Cardiac fibroblast (primary cell): ENCODE measurements around the gene NEAT1.

ENCODE experiments used
- DNase-seq, 2 donors: peaks; one replicate each; pipeline versions ENCODE4 v3.0.0 to v3.0.0-alpha.2; 2010; ENCODE audit warnings: low read depth in 2 of 2
- H3K4me3 ChIP-seq, 2 donors: replicated peaks in 1 of 2; 1 replicate in 1 of 2; 2 replicates in 1 of 2; pipeline ENCODE4 v1.5.1; 2011; ENCODE audit warnings: low read depth in 2 of 2, low read length in 2 of 2, mild to moderate bottlenecking in 2 of 2, moderate library complexity in 1 of 2
- CTCF ChIP-seq: IDR thresholded peaks from one replicate; pipeline ENCODE4 v1.5.1; 2011; ENCODE audit warnings: low read depth, mild to moderate bottlenecking, low read length, inconsistent platforms

Gene NEAT1

GRCh38 chr11:65422633-65423515 lies at the start of gene NEAT1:
Gene NEAT1 (plus strand): TSS chr11:65422798.
- peak; percentile 96 to 98 for DNase-seq
- H3K4me3 ChIP-seq, result peak within 1 kb of the TSS; percentile 88 to 91
- no peak for TF ChIP-seq CTCF

- DNase-seq, result no peak
- TF ChIP-seq CTCF, result no peak
- no peak overlapping the region for H3K4me3 ChIP-seq
These were observed 48.6 kb upstream of the NEAT1 start for GRCh38 chr11:65373839-65374580.

- TF ChIP-seq CTCF, result no peak
- DNase-seq, result no peak
- no peak overlapping the region for H3K4me3 ChIP-seq
These were observed 47.6 kb upstream of the NEAT1 start for GRCh38 chr11:65375012-65375411.

- no peak for DNase-seq
- no peak for TF ChIP-seq CTCF
These were observed 46.4 kb upstream of the NEAT1 start for GRCh38 chr11:65376138-65376713.

GRCh38 chr11:65377036-65377435 lies 45.6 kb upstream of the NEAT1 start:
- DNase-seq, result no peak
- H3K4me3 ChIP-seq, result no peak overlapping the region
- no peak for TF ChIP-seq CTCF

More at GRCh38 chr11:65376138-65376713, 46.4 kb upstream of the NEAT1 start:
- H3K4me3 ChIP-seq, result no peak overlapping the region

- no peak for TF ChIP-seq CTCF
- H3K4me3 ChIP-seq, result no peak overlapping the region
- DNase-seq, result no peak
These were observed 44.8 kb upstream of the NEAT1 start for GRCh38 chr11:65377777-65378176.
